IMR-90 (cell line): ENCODE measurements around the gene CHML. TPM values are rescaled to one million over a fixed set of nuclear protein-coding genes. Genes with fewer than 3 reads are reported as not detected.

Experiments
- ATAC-seq: fragments of 200-7000 bp; cut with Tn5 transposase; 2 replicates; pipeline ENCODE4 v1.9.1; 2020; ENCODE audit warnings: low read depth, mild to moderate bottlenecking, moderate library complexity
- BruUV-seq: library from RNA; stranded (reverse); fragments of 400-500 nt; replicated peaks from 2 replicates; lab custom pipeline; 2021; lab: Mats Ljungman, UMichigan
- CTCF ChIA-PET: fragments of 300-600 bp; formaldehyde crosslinking; extraction: SDS; loops from one replicate; lab custom pipeline; 2021; ENCODE audit warnings: antibody characterized with exemption; lab: Yijun Ruan, JAX
- POLR2A ChIA-PET: fragments of 300-600 bp; sonication (Branson Sonifier 250); formaldehyde crosslinking; loops from one replicate; lab custom pipeline; 2022; ENCODE audit warnings: antibody characterized with exemption; ENCODE audit not compliant: unreplicated experiment; lab: Charles Lee
- DNase-seq: peaks from one replicate; pipeline ENCODE4 v3.0.0; 2013
- H2AFZ ChIP-seq: replicated peaks from 2 replicates; pipeline ENCODE3; 2013; ENCODE audit warnings: low read length, mild to moderate bottlenecking; ENCODE audit not compliant: poor library complexity
- H2AK5ac ChIP-seq: 2 replicates; pipeline ENCODE4 v1.6.1; 2013; ENCODE audit warnings: low read depth, low read length, inconsistent platforms
- H2AK9ac ChIP-seq: replicated peaks from 2 replicates; pipeline ENCODE3; 2013; ENCODE audit warnings: mild to moderate bottlenecking, low read depth, low read length, moderate library complexity; ENCODE audit not compliant: poor library complexity
- H2BK120ac ChIP-seq: 2 replicates; pipeline ENCODE4 v1.6.1; 2013; ENCODE audit warnings: low read depth, low read length, inconsistent platforms
- H2BK15ac ChIP-seq: 3 replicates; pipeline ENCODE4 v1.6.1; 2013; ENCODE audit warnings: low read depth, low read length, inconsistent platforms
- H2BK20ac ChIP-seq: 2 replicates; pipeline ENCODE4 v1.6.1; 2013; ENCODE audit warnings: low read depth, mild to moderate bottlenecking, inconsistent platforms, low read length, moderate library complexity
- H2BK5ac ChIP-seq: 2 replicates; pipeline ENCODE4 v1.6.1; 2013; ENCODE audit warnings: mild to moderate bottlenecking, low read depth, low read length, inconsistent platforms; ENCODE audit not compliant: poor library complexity, severe bottlenecking
- H3K14ac ChIP-seq: replicated peaks from 2 replicates; pipeline ENCODE4 v1.6.1; 2013; ENCODE audit warnings: low read depth, low read length, inconsistent platforms
- H3K18ac ChIP-seq: 2 replicates; pipeline ENCODE4 v1.6.1; 2013; ENCODE audit warnings: low read depth, low read length, control low read depth
- H3K23ac ChIP-seq: 2 replicates; pipeline ENCODE4 v1.6.1; 2013; ENCODE audit warnings: low read depth, low read length, inconsistent platforms
- H3K27ac ChIP-seq: 2 replicates; pipeline ENCODE4 v1.5.1; 2013; ENCODE audit warnings: mild to moderate bottlenecking, control low read depth, low read length; ENCODE audit not compliant: insufficient read depth
- H3K27me3 ChIP-seq: 2 replicates; pipeline ENCODE4 v1.6.1; 2013; ENCODE audit warnings: low read length; ENCODE audit not compliant: control insufficient read depth, insufficient read depth
- H3K36me3 ChIP-seq: 2 replicates; pipeline ENCODE4 v1.6.1; 2013; ENCODE audit warnings: low read length, mixed read lengths; ENCODE audit not compliant: control insufficient read depth, insufficient read depth
- H3K4ac ChIP-seq: 2 replicates; pipeline ENCODE4 v1.6.1; 2013; ENCODE audit warnings: low read depth, low read length, inconsistent platforms
- H3K4me1 ChIP-seq: 2 replicates; pipeline ENCODE4 v1.6.1; 2013; ENCODE audit warnings: low read length, mixed read lengths; ENCODE audit not compliant: control insufficient read depth, insufficient read depth
- H3K4me2 ChIP-seq: 2 replicates; pipeline ENCODE4 v1.6.1; 2013; ENCODE audit warnings: low read depth, mild to moderate bottlenecking, control low read depth, low read length, moderate library complexity
- H3K4me3 ChIP-seq: 2 replicates; pipeline ENCODE4 v1.5.1; 2013; ENCODE audit warnings: low read depth, mild to moderate bottlenecking, control low read depth, low read length, moderate library complexity; ENCODE audit not compliant: insufficient read depth
- H3K56ac ChIP-seq: 2 replicates; pipeline ENCODE4 v1.6.1; 2013; ENCODE audit warnings: low read length, inconsistent platforms; ENCODE audit not compliant: insufficient read depth; ENCODE audit errors: extremely low read depth
- H3K79me1 ChIP-seq, 2 experiments: 2 replicates each; pipeline ENCODE4 v1.6.1; 2013; ENCODE audit warnings: low read length in 2 of 2, inconsistent platforms in 1 of 2, low read depth in 1 of 2
- H3K9ac ChIP-seq: 2 replicates; pipeline ENCODE4 v1.6.1; 2013; ENCODE audit warnings: low read depth, low read length, control low read depth
- H3K9me1 ChIP-seq: 2 replicates; pipeline ENCODE4 v1.6.1; 2013; ENCODE audit warnings: low read length, inconsistent platforms; ENCODE audit not compliant: insufficient read depth
- H3K9me3 ChIP-seq: 2 replicates; pipeline ENCODE4 v1.6.1; 2013; ENCODE audit warnings: low read length; ENCODE audit not compliant: control insufficient read depth, insufficient read depth
- H4K20me1 ChIP-seq: 2 replicates; pipeline ENCODE4 v1.6.1; 2013; ENCODE audit warnings: low read length, inconsistent platforms; ENCODE audit not compliant: insufficient read depth
- H4K5ac ChIP-seq: 2 replicates; pipeline ENCODE4 v1.6.1; 2013; ENCODE audit warnings: mild to moderate bottlenecking, low read depth, low read length, control low read depth
- H4K8ac ChIP-seq, 2 experiments: 2 replicates each; pipeline ENCODE4 v1.6.1; 2013; ENCODE audit warnings: low read depth in 2 of 2, low read length in 2 of 2, control low read depth in 1 of 2, inconsistent platforms in 1 of 2
- H4K91ac ChIP-seq: 2 replicates; pipeline ENCODE4 v1.6.1; 2013; ENCODE audit warnings: low read depth, low read length, inconsistent platforms; ENCODE audit not compliant: insufficient read depth
- BHLHE40 ChIP-seq: fragments of 150-350 bp; IDR thresholded peaks from 2 replicates; pipeline ENCODE4 v1.6.1; 2016; ENCODE audit warnings: mild to moderate bottlenecking, low read depth, low read length
- CHD1 ChIP-seq: IDR thresholded peaks from 2 replicates; pipeline ENCODE4 v1.6.1; 2012; ENCODE audit warnings: low read depth, low read length, improper control_type of control experiment
- MAZ ChIP-seq: IDR thresholded peaks from 2 replicates; pipeline ENCODE4 v1.6.1; 2012; ENCODE audit warnings: low read depth, mild to moderate bottlenecking, low read length, improper control_type of control experiment, moderate library complexity, borderline replicate concordance
- MXI1 ChIP-seq: IDR thresholded peaks from 2 replicates; pipeline ENCODE4 v1.6.1; 2012; ENCODE audit warnings: low read depth, mild to moderate bottlenecking, low read length, moderate library complexity, borderline replicate concordance
- NFE2L2 ChIP-seq: fragments of 150-350 bp; IDR thresholded peaks from 2 replicates; pipeline ENCODE4 v1.6.1; 2016; ENCODE audit warnings: low read depth, mild to moderate bottlenecking, low read length
- POLR2A ChIP-seq: IDR thresholded peaks from 2 replicates; pipeline ENCODE4 v1.6.1; 2012; ENCODE audit warnings: mild to moderate bottlenecking, low read depth, low read length
- RAD21 ChIP-seq: IDR thresholded peaks from 2 replicates; pipeline ENCODE4 v1.6.1; 2012; ENCODE audit warnings: low read length, improper control_type of control experiment
- RCOR1 ChIP-seq: IDR thresholded peaks from 2 replicates; pipeline ENCODE4 v1.6.1; 2012; ENCODE audit warnings: mild to moderate bottlenecking, low read length, improper control_type of control experiment; ENCODE audit not compliant: insufficient replicate concordance
- SMC3 ChIP-seq: fragments of 150-350 bp; IDR thresholded peaks from 2 replicates; pipeline ENCODE4 v1.6.1; 2016; ENCODE audit warnings: low read depth, mild to moderate bottlenecking, antibody characterized with exemption, low read length, moderate library complexity
- WGBS, 2 experiments: methylation state at CpG; one replicate each; pipeline versions ENCODE4 v1.1.5 to v1.1.7; 2013; ENCODE audit warnings: missing lambda C conversion rate in 2 of 2; ENCODE audit not compliant: insufficient read length in 1 of 2; ENCODE audit errors: extremely low coverage in 2 of 2; 5-methylcytosine and 5-hydroxymethylcytosine counted together
- dilution Hi-C: fragments of 300-500 bp; cut with HindIII; formaldehyde crosslinking; loops from one replicate; pipeline ENCODE4 v1.14.3; 2018; ENCODE audit warnings: low sequenced_read_pairs; ENCODE audit not compliant: unreplicated experiment
- in situ Hi-C: fragments of 300-500 bp; cut with MboI; formaldehyde crosslinking; loops from 3 replicates; pipeline ENCODE4 v1.14.3; 2019; ENCODE audit warnings: low sequenced_read_pairs, inconsistent platforms, mixed read lengths
- intact Hi-C: fragments of 100-400 bp; cut with micrococcal nuclease; formaldehyde crosslinking; loops from 2 replicates; pipeline ENCODE4 v1.10.0; 2022
- polyA plus RNA-seq, 3 experiments: library from polyadenylated mRNA; depleted of rRNA; stranded (reverse); fragments of >200 nt; gene quantifications; 2 replicates each; pipeline ENCODE4 v1.2.3, GENCODE V29; 2012; ENCODE audit warnings: low replicate concordance in 1 of 3
- total RNA-seq: library from RNA; depleted of rRNA; stranded (reverse); fragments of >200 nt; gene quantifications from 2 replicates; pipeline ENCODE4 v1.2.3, GENCODE V29; 2012
- TF ChIP-seq, protein P1 (sequence below): fragments of 150-350 bp; IDR thresholded peaks from 2 replicates; pipeline ENCODE4 v1.6.1; 2016; ENCODE audit warnings: low read depth, mild to moderate bottlenecking, low read length, moderate library complexity, borderline replicate concordance
- TF ChIP-seq, protein P2 (sequence below): fragments of 150-350 bp; IDR thresholded peaks from 2 replicates; pipeline ENCODE4 v1.6.1; 2017; ENCODE audit warnings: mild to moderate bottlenecking, antibody characterized with exemption, low read length, low read depth

CHML gene
- total and polyA plus RNA-seq, 2 of the 4 experiments (the other 2 are of a cell fraction) = 5.3 to 25.6 TPM

DNA sequence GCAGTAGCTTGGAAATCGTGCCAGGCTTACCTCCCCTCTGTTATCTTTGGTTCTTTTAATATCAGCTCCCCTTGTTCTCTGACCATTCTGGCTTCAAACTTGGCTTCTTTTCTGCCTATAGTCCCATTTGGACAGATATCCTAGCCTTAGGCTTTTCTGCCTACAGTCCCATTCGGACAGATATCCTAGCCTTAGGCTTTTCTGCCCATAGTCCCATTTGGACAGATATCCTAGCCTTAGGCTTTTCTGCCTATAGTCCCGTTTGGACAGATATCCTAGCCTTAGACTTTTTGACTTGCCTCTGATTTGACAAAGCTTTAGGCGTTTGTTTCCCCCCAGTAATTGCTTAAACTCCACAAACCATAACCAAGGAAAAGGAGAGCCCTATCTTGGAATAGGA, 25.6 kb downstream of the CHML start (continued):
- TF ChIP-seq, protein P1, sequence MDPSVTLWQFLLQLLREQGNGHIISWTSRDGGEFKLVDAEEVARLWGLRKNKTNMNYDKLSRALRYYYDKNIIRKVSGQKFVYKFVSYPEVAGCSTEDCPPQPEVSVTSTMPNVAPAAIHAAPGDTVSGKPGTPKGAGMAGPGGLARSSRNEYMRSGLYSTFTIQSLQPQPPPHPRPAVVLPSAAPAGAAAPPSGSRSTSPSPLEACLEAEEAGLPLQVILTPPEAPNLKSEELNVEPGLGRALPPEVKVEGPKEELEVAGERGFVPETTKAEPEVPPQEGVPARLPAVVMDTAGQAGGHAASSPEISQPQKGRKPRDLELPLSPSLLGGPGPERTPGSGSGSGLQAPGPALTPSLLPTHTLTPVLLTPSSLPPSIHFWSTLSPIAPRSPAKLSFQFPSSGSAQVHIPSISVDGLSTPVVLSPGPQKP = no peak
- TF ChIP-seq NFE2L2 (no peak), BHLHE40 (no peak)

GRCh38 chr1:241614144-241614543, 26.0 kb downstream of the CHML start:
- H2BK5ac ChIP-seq = no peak overlapping the region
- DNase-seq (no peak), ATAC-seq (no peak)
- H3K4me3 ChIP-seq = no peak overlapping the region
- dilution Hi-C loops = no loop called here
- H4K20me1 ChIP-seq = no peaks in the 10 kb centered on the region
- H3K9ac ChIP-seq = no peak overlapping the region
- no peaks in the 10 kb centered on the region for H3K9me3 ChIP-seq
- H3K27me3 ChIP-seq = no peaks in the 10 kb centered on the region
- H3K4me1 ChIP-seq = peaks cover 13% of the 10 kb centered on the region
- no peak overlapping the region for H3K23ac ChIP-seq
- H2BK15ac ChIP-seq = no peak overlapping the region
- H3K4me2 ChIP-seq = no peak overlapping the region
- H3K14ac ChIP-seq = no peak overlapping the region
- H2AFZ ChIP-seq = no peak overlapping the region
- POLR2A ChIA-PET = no interaction called here
- H3K9me1 ChIP-seq = 0 out of 2 replicates have a peak, but pooled peaks cover 3% of the 10 kb centered on the region
- in situ Hi-C loops = loop anchor here (5.0 to 25.0 kb wide), 2 partner anchors 223 to 1698 kb away; no protein-coding TSS in a partner anchor
- H2BK120ac ChIP-seq = no peak overlapping the region
- no peak overlapping the region for H4K91ac ChIP-seq
- no peak overlapping the region for H4K8ac ChIP-seq
- intact Hi-C loops = loop anchor here (5.0 kb wide), 1 partner anchor 283 kb away; no protein-coding TSS in a partner anchor
- CTCF ChIA-PET = no interaction called here
- H3K27ac ChIP-seq = no peak overlapping the region
- no peak overlapping the region for H2AK9ac ChIP-seq
- WGBS, 2 experiments = no CpG with 5 or more reads among the region's 4 CpGs
- H2AK5ac ChIP-seq = no peak overlapping the region
- peaks cover 2 to 8% of the 10 kb centered on the region in 2 experiments; a peak in 1 of 4 replicates for H3K79me1 ChIP-seq
- no peak for TF ChIP-seq CHD1
- TF ChIP-seq RAD21 = no peak
- no peak for TF ChIP-seq RCOR1
- TF ChIP-seq POLR2A = no peak
- TF ChIP-seq BHLHE40 = no peak
- no peak for TF ChIP-seq MAZ
- no peak for TF ChIP-seq NFE2L2
- TF ChIP-seq MXI1 = no peak
- no peak for TF ChIP-seq SMC3
- TF ChIP-seq, protein P2, sequence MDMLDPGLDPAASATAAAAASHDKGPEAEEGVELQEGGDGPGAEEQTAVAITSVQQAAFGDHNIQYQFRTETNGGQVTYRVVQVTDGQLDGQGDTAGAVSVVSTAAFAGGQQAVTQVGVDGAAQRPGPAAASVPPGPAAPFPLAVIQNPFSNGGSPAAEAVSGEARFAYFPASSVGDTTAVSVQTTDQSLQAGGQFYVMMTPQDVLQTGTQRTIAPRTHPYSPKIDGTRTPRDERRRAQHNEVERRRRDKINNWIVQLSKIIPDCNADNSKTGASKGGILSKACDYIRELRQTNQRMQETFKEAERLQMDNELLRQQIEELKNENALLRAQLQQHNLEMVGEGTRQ = no peak
- H3K56ac ChIP-seq = no peak overlapping the region
- no peaks in the 10 kb centered on the region for H3K36me3 ChIP-seq
- H2BK20ac ChIP-seq = no peak overlapping the region
- H4K5ac ChIP-seq = no peak overlapping the region
- no TSS peak for BruUV-seq
- H3K4ac ChIP-seq = no peak overlapping the region
- H3K18ac ChIP-seq = no peak overlapping the region
